Measurements from ENCODE around the gene DRG2.

The DRG2 gene

GRCh38 chr17:18074566-18075272, 13.0 kb upstream of the DRG2 start:
- in situ Hi-C loops (cut with MboI; ENCODE audit: low sequenced_read_pairs): no loop called here

- in situ Hi-C loops (cut with MboI; ENCODE audit: low sequenced_read_pairs): no loop called here
These were observed 10.8 kb upstream of the DRG2 start for GRCh38 chr17:18076936-18077335.

GRCh38 chr17:18079543-18079942, 8.2 kb upstream of the DRG2 start:
- in situ Hi-C loops (cut with MboI; ENCODE audit: low sequenced_read_pairs): no loop called here

GRCh38 chr17:18084256-18084655, 3.5 kb upstream of the DRG2 start:
- in situ Hi-C loops (cut with MboI; ENCODE audit: low sequenced_read_pairs): no loop called here

- in situ Hi-C loops (cut with MboI; ENCODE audit: low sequenced_read_pairs): no loop called here
These were observed 1.9 kb downstream of the DRG2 start for GRCh38 chr17:18089613-18090012.

GRCh38 chr17:18093616-18094408, 6.1 kb downstream of the DRG2 start:
- in situ Hi-C loops (cut with MboI; ENCODE audit: low sequenced_read_pairs): no loop called here

GRCh38 chr17:18094409-18094807, 6.7 kb downstream of the DRG2 start:
- in situ Hi-C loops (cut with MboI; ENCODE audit: low sequenced_read_pairs): no loop called here

- in situ Hi-C loops (cut with MboI; ENCODE audit: low sequenced_read_pairs): no loop called here
These were observed 11.8 kb downstream of the DRG2 start for GRCh38 chr17:18099516-18099915.

- in situ Hi-C loops (cut with MboI; ENCODE audit: low sequenced_read_pairs): no loop called here
These were observed 12.9 kb downstream of the DRG2 start for GRCh38 chr17:18100616-18101015.

- in situ Hi-C loops (cut with MboI; ENCODE audit: low sequenced_read_pairs): no loop called here
These were observed 14.1 kb downstream of the DRG2 start for GRCh38 chr17:18101828-18102227.

- in situ Hi-C loops (cut with MboI; ENCODE audit: low sequenced_read_pairs): no loop called here
These were observed 14.9 kb downstream of the DRG2 start for GRCh38 chr17:18102640-18103039.

GRCh38 chr17:18105027-18105426, 17.3 kb downstream of the DRG2 start:
- in situ Hi-C loops (cut with MboI; ENCODE audit: low sequenced_read_pairs): no loop called here

- in situ Hi-C loops (cut with MboI; ENCODE audit: low sequenced_read_pairs): no loop called here
These were observed 17.8 kb downstream of the DRG2 start for GRCh38 chr17:18105595-18105994.

- in situ Hi-C loops (cut with MboI; ENCODE audit: low sequenced_read_pairs): no loop called here
These were observed 18.5 kb downstream of the DRG2 start for GRCh38 chr17:18106211-18106610.

GRCh38 chr17:18107061-18107790, 19.5 kb downstream of the DRG2 start:
- in situ Hi-C loops (cut with MboI; ENCODE audit: low sequenced_read_pairs): no loop called here

- in situ Hi-C loops (cut with MboI; ENCODE audit: low sequenced_read_pairs): no loop called here
These were observed 20.2 kb downstream of the DRG2 start for GRCh38 chr17:18107971-18108370.

GRCh38 chr17:18108401-18109312, 20.9 kb downstream of the DRG2 start, which contains the start of gene MYO15A:
MYO15A (plus strand) TSS chr17:18108756; CDS start chr17:18118801, 10,045 bp downstream.
- in situ Hi-C loops (cut with MboI; ENCODE audit: low sequenced_read_pairs): no loop called here

GRCh38 chr17:18109935-18110485, 22.3 kb downstream of the DRG2 start:
- in situ Hi-C loops (cut with MboI; ENCODE audit: low sequenced_read_pairs): no loop called here

GRCh38 chr17:18110636-18111145, 22.9 kb downstream of the DRG2 start:
- in situ Hi-C loops (cut with MboI; ENCODE audit: low sequenced_read_pairs): no loop called here

Measured in hTERT RPE-1 (cell line).